GM12864 (cell line): ENCODE data around the gene SEPTIN8.

Source experiments
- DNase-seq: peaks from one replicate; pipeline ENCODE4 v3.0.0-alpha.2; 2011; ENCODE audit warnings: low read depth
- H3K4me3 ChIP-seq: 2 replicates; pipeline ENCODE4 v1.5.1; 2011; ENCODE audit warnings: mild to moderate bottlenecking, low read depth, low read length, control low read depth
- TF ChIP-seq, protein P1 (sequence below): IDR thresholded peaks from 2 replicates; pipeline ENCODE4 v1.5.1; 2011; ENCODE audit warnings: low read depth, mild to moderate bottlenecking, moderate library complexity, low read length, control low read depth, inconsistent platforms; ENCODE audit errors: missing control alignments

Gene SEPTIN8

DNA sequence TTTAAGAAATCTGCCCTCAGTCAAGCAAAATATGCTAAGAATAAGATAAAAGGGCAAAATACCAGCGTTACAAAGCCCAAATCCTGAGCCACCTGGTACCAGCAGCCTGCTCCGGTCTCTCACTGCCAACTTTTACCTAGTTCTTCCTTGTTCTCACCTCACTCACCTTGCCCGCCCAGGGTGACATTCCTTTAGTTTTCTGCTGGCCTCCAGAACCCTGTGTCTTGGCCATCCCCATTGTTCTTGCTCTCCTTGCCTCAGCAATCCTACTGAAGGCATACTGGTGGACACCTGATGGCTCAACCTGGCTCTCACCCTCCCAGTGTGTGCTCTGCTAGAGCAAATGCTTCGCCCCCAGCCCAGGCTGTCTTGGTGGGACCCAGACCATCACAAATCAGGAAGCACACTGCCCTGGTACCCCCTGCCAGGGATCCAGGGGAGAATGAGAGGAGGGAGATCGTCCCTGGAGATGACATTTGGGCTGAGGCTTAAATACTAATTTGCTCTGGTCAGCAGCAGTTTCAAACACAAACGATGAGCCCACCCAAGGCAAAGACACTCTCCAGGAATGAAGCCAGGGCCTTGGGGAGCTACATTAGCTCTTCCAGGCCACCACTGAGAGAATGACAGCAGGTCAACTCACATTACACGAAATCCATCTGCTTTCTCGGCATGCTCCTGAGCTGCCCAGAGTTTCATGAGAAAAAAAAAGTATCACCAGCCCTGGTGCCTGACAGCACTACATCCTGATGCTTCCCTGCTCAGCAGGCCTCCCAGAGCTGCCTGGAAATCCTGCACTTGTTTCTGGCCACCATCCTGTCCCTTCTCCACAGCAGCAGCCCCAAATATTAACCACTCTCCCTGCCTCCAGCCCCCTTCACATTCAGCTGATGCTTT lies 12.2 kb upstream of the SEPTIN8 start:
- no peak overlapping the region for H3K4me3 ChIP-seq
- no peak for DNase-seq
- TF ChIP-seq, protein P1, sequence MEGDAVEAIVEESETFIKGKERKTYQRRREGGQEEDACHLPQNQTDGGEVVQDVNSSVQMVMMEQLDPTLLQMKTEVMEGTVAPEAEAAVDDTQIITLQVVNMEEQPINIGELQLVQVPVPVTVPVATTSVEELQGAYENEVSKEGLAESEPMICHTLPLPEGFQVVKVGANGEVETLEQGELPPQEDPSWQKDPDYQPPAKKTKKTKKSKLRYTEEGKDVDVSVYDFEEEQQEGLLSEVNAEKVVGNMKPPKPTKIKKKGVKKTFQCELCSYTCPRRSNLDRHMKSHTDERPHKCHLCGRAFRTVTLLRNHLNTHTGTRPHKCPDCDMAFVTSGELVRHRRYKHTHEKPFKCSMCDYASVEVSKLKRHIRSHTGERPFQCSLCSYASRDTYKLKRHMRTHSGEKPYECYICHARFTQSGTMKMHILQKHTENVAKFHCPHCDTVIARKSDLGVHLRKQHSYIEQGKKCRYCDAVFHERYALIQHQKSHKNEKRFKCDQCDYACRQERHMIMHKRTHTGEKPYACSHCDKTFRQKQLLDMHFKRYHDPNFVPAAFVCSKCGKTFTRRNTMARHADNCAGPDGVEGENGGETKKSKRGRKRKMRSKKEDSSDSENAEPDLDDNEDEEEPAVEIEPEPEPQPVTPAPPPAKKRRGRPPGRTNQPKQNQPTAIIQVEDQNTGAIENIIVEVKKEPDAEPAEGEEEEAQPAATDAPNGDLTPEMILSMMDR = no peak

DNA sequence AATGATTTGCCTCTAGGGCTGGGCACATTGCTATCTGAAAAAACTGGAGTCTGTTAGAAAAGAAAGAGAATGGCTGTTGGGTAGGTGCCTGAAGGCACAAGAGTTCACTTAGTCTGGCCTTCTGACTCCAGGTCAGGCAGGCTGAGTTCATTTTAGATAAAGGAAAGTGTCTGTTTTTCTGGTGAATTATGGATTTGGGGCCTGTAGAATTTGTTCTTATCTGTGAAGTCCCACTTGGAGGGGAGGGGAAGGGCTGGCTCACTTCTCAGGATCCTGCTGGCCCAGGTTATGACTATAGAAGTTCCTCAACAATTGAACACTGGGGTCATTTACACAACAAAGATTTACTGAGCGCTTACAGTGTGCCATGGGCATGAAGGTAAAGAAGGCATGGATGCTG lies 11.5 kb upstream of the SEPTIN8 start:
- H3K4me3 ChIP-seq = no peak overlapping the region
- TF ChIP-seq, protein P1 = no peak
- DNase-seq = no peak

DNA sequence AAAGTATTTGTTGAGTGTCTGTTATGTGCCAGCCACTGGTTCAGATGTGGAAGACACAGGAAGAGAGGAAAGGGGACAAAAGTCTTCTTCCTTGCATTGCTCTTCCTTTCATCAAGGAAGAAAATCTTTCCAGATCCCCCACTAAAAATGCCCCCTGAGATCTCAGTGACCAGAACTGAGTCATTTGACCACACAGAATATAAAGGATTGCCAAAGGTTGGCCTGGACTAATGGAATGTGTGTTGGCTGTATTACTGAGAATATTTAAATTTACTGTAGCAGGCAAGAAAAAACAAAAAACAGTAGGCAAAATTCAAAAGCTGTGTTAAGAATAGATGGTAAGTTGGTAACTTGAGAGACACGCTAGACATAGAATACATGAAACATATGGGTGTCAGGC lies 10.0 kb upstream of the SEPTIN8 start:
- TF ChIP-seq, protein P1 = no peak
- no peak for DNase-seq

DNA sequence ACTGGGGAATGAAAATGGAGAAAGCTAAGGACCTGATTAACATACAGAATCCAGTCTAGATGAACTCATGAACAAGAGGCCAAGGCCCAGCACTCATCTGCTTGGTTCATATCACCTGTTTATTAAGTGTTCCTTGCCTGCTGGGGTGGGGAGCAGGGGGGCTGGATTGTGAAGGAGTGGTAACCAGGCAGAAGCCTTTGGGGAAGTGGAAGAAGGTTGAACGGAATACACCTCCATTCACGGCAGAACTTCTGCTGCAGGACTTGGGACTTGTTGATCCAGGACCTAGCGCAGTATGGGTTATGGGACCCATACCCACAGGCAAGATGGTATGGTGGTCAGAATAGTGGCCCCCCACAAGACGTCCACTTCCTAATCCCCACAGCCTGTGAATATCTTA lies 8.8 kb upstream of the SEPTIN8 start:
- no peak overlapping the region for H3K4me3 ChIP-seq
- no peak for DNase-seq
- TF ChIP-seq, protein P1 = no peak

More for the DNA sequence above, 10.0 kb upstream of the SEPTIN8 start:
- H3K4me3 ChIP-seq = no peak overlapping the region

DNA sequence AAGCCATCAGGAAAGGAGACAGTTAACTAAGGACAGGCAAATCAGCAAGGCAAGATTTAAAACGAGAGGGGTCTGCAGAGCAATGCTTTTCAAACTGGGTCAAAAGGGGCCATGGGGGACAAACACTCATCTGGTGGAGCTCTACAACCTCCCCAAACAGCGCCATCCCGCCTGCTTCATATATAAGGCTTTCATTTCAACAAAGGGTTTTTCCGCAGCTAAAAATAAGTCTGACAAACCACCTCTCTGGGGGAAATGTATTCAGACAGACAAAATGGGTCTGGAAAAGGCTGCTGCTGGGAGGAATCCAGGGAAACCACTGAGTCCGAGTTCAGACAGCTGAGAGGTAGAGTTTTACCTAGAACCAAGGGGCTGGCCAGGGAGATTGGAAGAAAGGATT lies 8.3 kb upstream of the SEPTIN8 start:
- H3K4me3 ChIP-seq = no peak overlapping the region
- DNase-seq = no peak
- TF ChIP-seq, protein P1 = no peak

DNA sequence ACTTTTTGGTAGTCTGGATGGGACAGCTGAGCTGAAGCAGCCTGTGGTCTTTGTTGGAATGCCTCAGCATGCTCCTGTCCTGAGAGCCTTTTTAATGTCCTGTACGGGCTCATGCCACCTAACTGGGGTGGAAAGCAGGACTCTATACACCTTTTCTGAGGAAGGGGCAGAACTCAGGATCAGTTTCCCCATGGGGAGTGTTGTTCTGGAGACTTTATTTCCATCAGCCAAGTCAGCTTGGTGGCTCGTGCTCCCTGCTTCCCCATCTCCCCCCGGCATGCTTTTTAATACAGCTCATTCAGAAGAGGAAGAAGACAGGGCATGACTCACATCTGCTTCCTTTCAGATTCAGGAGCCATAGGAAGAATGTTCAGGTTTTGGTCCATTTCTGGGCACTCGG lies 5.1 kb upstream of the SEPTIN8 start:
- TF ChIP-seq, protein P1 = no peak
- H3K4me3 ChIP-seq = no peak overlapping the region
- no peak for DNase-seq

DNA sequence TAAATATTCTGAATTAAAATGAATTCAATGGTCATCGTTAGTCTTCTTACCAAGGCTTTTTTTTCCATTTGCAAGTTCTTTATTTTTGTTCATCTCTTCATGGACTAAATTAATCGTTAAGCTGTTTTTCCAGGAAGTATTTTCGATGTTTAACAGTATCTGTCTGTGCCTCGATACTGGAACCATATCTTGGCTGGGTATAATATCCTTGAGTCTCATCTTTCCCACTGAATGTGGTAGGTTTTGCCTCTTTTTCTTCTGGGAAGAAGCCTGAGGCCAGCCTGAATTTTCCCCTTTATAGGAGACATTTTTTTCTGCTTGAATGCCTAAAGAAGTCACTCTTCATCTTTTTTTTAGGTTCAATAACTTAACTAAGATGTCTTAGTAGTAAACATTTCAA lies 4.0 kb upstream of the SEPTIN8 start:
- H3K4me3 ChIP-seq = no peak overlapping the region
- TF ChIP-seq, protein P1 = no peak
- DNase-seq = no peak
